K562 (cell line): Measurements from ENCODE around the gene TMEM204.

Source experiments
- CTCF ChIP-seq, 3 experiments: IDR thresholded peaks in 2 of 3; conservative IDR thresholded peaks in 1 of 3; 2 replicates each; pipeline ENCODE4 v1.5.1; 2011 to 2012; ENCODE audit warnings: low read length in 3 of 3, mild to moderate bottlenecking in 3 of 3, control low read depth in 2 of 3, improper control_type of control experiment in 1 of 3, inconsistent platforms in 1 of 3, low read depth in 1 of 3, mixed read lengths in 1 of 3, moderate library complexity in 1 of 3; ENCODE audit not compliant: insufficient read depth in 2 of 3
- EWSR1 ChIP-seq: fragments of 450-650 bp; IDR thresholded peaks from 2 replicates; pipeline ENCODE4 v1.6.1; 2018; ENCODE audit warnings: borderline replicate concordance, mild to moderate bottlenecking, low read depth, moderate library complexity; ENCODE audit not compliant: partially characterized antibody
- GABPA ChIP-seq: fragments of 200-800 bp; sonication (Bioruptor generic); conservative IDR thresholded peaks from 2 replicates; pipeline ENCODE4 v1.6.1; 2016; ENCODE audit warnings: low read depth, missing genetic modification characterization, missing compliant biosample characterization
- IRF2 ChIP-seq: sonication (generic); formaldehyde crosslinking; IDR thresholded peaks from 2 replicates; pipeline ENCODE4 v1.8.1; 2022; ENCODE audit warnings: mild to moderate bottlenecking, missing genetic modification reagents
- MTA1 ChIP-seq: fragments of 450-650 bp; IDR thresholded peaks from 2 replicates; pipeline ENCODE4 v1.6.1; 2017; ENCODE audit warnings: borderline replicate concordance
- NR3C1 ChIP-seq: sonication (generic); formaldehyde crosslinking; IDR thresholded peaks from 2 replicates; pipeline ENCODE4 v1.8.1; 2022; ENCODE audit warnings: missing genetic modification reagents
- SETDB1 ChIP-seq: IDR thresholded peaks from one replicate; pipeline ENCODE4 v1.6.1; 2012; ENCODE audit warnings: low read length, control low read depth, inconsistent platforms
- SREBF1 ChIP-seq: fragments of 150-350 bp; IDR thresholded peaks from 2 replicates; pipeline ENCODE4 v1.6.1; 2014; ENCODE audit warnings: antibody characterized with exemption, low read depth, low read length, borderline replicate concordance
- ZC3H11A ChIP-seq: IDR thresholded peaks from 2 replicates; pipeline ENCODE4 v1.6.1; 2012; ENCODE audit warnings: low read depth, low read length, improper control_type of control experiment
- ZEB2 ChIP-seq: fragments of 450-650 bp; IDR thresholded peaks from 2 replicates; pipeline ENCODE4 v1.6.1; 2016
- ZNF253 ChIP-seq: fragments of 250-450 bp; sonication (Bioruptor Pico); conservative IDR thresholded peaks from 2 replicates; pipeline ENCODE4 v1.6.1; 2021; ENCODE audit warnings: mild to moderate bottlenecking
- ZNF274 ChIP-seq: IDR thresholded peaks from 2 replicates; pipeline ENCODE4 v1.6.1; 2011; ENCODE audit warnings: low read depth, mild to moderate bottlenecking, low read length, moderate library complexity, borderline replicate concordance

GRCh38 chr16:1495211-1495888, 38.1 kb upstream of the TMEM204 start:
- TF ChIP-seq GABPA (tag) (no peak), ZC3H11A (no peak), NR3C1 (no peak), EWSR1 (no peak), CTCF (IDR thresholded peaks at IDR 0.05 in 2 of 3, conservative IDR thresholded peaks at IDR 0.05 in 1 of 3; ENCODE audit: insufficient read depth in 2 of 3, low read depth in 1 of 3, low read length in 3 of 3) (no peak), ZNF253 (no peak), ZNF274 (no peak), MTA1 (no peak), IRF2 (no peak), SREBF1 (no peak), ZEB2 (no peak), SETDB1 (no peak)
